Endothelial cell (in vitro differentiated cells): ENCODE data around the gene IFT74. TPM values are rescaled to one million over a fixed set of nuclear protein-coding genes. Genes with fewer than 3 reads are reported as not detected.

ENCODE experiments used
- DNase-seq: peaks from one replicate; pipeline ENCODE4 v3.0.0; 2021; ENCODE audit warnings: low spot score
- H3K27ac Mint-ChIP-seq: one replicate; pipeline ENCODE4 v1.8.0; 2021; ENCODE audit warnings: mixed read lengths, inconsistent platforms; ENCODE audit not compliant: unreplicated experiment
- H3K27me3 Mint-ChIP-seq: one replicate; pipeline ENCODE4 v1.8.0; 2021; ENCODE audit warnings: mild to moderate bottlenecking, moderate library complexity, mixed read lengths, inconsistent platforms; ENCODE audit not compliant: unreplicated experiment
- H3K36me3 Mint-ChIP-seq: one replicate; pipeline ENCODE4 v1.8.0; 2021; ENCODE audit warnings: mild to moderate bottlenecking, low read depth, mixed read lengths, inconsistent platforms; ENCODE audit not compliant: unreplicated experiment
- H3K4me1 Mint-ChIP-seq: one replicate; pipeline ENCODE4 v1.8.0; 2021; ENCODE audit warnings: mild to moderate bottlenecking, mixed read lengths, inconsistent platforms; ENCODE audit not compliant: unreplicated experiment
- H3K4me3 Mint-ChIP-seq: one replicate; pipeline ENCODE4 v1.8.0; 2021; ENCODE audit warnings: mild to moderate bottlenecking, mixed read lengths, inconsistent platforms; ENCODE audit not compliant: unreplicated experiment
- H3K9me3 Mint-ChIP-seq: one replicate; pipeline ENCODE4 v1.8.0; 2021; ENCODE audit warnings: mixed read lengths, inconsistent platforms; ENCODE audit not compliant: unreplicated experiment
- total RNA-seq: library from RNA; stranded (reverse); fragmentation: NEBNext Ultra II Directional; extraction: Animal tissue kit (Norgen Biotek cat#: 25700); gene quantifications from one replicate; pipeline ENCODE4 v1.2.1, GENCODE V29; 2021; ENCODE audit not compliant: unreplicated experiment
- TF ChIP-seq, protein P1 (sequence below): fragments of 200-600 bp; sonication (generic); IDR thresholded peaks from one replicate; pipeline ENCODE4 v1.5.0; 2021; ENCODE audit warnings: antibody characterized with exemption; ENCODE audit not compliant: unreplicated experiment

IFT74 gene
- total RNA-seq, 1 donor from 2014 or later, result 6.5 TPM

DNA sequence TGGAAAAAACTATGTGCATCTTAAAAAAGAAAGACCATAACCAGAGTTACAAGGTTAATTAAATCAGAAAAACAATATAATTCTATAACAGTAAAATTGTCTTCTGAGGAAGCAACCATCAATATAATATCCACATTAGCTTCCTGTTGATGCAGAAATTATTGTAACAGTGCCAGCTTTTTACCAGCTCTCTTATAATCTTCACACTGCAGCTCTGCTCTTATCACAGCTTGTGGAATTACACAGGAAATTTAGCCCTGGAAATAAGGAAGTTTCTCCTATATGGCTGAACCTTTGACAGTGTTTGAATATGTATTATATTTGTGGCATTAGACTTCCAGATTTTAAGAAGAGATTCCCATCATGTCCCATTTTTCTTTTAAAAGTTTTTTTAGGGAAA lies 103.7 kb downstream of the IFT74 start:
- H3K4me3 Mint-ChIP-seq, result no peak overlapping the region
- no peak for DNase-seq
- H3K36me3 Mint-ChIP-seq, result no peaks in the 10 kb centered on the region
- peaks cover 3% of the 10 kb centered on the region for H3K9me3 Mint-ChIP-seq
- H3K4me1 Mint-ChIP-seq, result peaks cover 46% of the 10 kb centered on the region
- H3K27me3 Mint-ChIP-seq, result no peaks in the 10 kb centered on the region
- TF ChIP-seq, protein P1, sequence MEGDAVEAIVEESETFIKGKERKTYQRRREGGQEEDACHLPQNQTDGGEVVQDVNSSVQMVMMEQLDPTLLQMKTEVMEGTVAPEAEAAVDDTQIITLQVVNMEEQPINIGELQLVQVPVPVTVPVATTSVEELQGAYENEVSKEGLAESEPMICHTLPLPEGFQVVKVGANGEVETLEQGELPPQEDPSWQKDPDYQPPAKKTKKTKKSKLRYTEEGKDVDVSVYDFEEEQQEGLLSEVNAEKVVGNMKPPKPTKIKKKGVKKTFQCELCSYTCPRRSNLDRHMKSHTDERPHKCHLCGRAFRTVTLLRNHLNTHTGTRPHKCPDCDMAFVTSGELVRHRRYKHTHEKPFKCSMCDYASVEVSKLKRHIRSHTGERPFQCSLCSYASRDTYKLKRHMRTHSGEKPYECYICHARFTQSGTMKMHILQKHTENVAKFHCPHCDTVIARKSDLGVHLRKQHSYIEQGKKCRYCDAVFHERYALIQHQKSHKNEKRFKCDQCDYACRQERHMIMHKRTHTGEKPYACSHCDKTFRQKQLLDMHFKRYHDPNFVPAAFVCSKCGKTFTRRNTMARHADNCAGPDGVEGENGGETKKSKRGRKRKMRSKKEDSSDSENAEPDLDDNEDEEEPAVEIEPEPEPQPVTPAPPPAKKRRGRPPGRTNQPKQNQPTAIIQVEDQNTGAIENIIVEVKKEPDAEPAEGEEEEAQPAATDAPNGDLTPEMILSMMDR, result no peak
- peak overlapping the region; percentile 67 for H3K27ac Mint-ChIP-seq

DNA sequence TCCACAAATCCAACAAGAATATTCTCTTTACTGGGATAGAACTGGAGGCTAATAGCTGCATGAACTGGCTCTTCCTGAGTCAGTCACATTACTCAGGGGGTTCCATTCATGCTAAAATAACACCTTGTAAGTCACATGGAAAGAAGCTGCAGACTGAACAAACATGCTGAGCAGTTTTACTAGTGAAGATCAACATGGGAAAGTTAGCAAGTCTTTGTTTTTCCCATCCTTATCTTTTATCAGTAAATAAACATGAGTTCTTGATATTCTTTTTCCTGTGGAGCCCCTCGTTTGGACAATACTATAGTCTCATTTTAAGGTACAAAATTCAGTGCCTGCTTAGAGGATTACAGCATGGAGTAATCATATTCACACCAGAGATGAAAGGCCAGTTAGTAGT lies 109.1 kb downstream of the IFT74 start:
- Mint-ChIP-seq H3K9me3 (no peaks in the 10 kb centered on the region), H3K4me1 (peaks cover 68% of the 10 kb centered on the region), H3K27me3 (no peaks in the 10 kb centered on the region), H3K27ac (peak overlapping the region; percentile 68), H3K4me3 (no peak overlapping the region), H3K36me3 (no peaks in the 10 kb centered on the region)
- TF ChIP-seq, protein P1, result no peak
- no peak for DNase-seq

DNA sequence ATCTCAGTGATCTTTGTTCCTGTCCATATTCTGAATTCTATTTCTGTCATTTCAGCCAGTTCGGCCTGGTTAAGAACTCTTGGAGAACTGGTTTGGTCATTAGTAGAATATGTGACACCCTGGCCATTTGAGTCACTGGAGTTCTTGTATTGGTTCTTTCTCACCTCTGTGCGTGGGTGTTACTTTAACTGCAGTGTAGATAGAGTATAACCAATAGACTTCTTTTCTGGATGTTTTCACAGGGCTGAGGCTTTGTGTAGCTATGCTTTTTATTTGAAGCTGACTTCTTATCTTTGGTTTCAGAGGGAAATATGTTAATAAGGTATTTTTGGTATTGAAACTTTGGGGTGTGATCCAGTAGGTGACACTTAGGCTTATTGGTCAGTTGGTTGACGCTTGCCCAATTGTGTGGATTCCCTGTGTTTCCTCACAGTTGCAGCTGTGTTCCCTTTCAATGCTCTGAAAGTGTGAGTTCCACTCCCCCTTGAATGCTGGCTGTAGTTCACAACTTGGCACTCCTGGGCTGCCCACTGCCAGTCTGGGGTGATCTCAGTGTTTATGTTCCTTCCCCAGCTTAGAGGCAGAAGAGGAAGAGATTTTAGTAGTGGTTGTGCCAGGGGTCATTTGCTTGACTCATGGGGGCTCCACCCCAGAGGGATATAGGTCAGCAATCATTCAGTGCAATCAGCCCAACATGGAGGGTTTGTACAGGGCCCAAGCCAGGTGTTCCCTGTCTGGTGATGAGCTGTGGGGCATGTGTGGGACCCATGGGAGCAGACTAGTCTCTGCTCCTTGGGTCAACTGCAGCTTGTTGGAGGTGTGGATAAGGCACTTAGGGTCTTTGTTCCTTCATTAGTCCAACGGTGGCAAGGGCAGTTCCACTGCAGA lies 117.9 kb downstream of the IFT74 start:
- Mint-ChIP-seq H3K9me3 (no peaks in the 10 kb centered on the region), H3K4me3 (no peak overlapping the region), H3K36me3 (peaks cover 14% of the 10 kb centered on the region), H3K27ac (peak overlapping the region; percentile 36), H3K27me3 (no peaks in the 10 kb centered on the region), H3K4me1 (peaks cover 41% of the 10 kb centered on the region)
- TF ChIP-seq, protein P1, result no peak
- no peak for DNase-seq

DNA sequence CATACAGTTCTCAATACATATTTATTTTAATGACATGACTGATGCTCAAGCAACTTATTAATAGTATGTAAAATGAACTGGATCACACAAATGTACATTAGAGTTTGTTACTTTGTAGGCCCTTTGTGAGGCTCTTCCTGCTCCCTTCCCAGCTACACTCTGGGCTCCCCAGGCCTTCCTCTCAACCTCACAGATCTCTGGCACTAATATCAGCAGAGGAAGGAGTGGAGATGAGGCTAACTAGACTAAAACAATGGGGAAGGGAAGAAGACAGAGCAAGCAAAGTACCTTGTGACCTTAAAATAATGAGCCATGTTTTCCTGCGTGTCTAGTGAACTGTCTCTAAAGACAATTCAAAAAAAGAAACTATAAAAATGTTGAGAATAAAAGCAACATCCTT lies 122.5 kb downstream of the IFT74 start:
- peaks cover 7% of the 10 kb centered on the region for H3K36me3 Mint-ChIP-seq
- H3K27ac Mint-ChIP-seq, result peak overlapping the region; percentile 94
- peaks cover 27% of the 10 kb centered on the region for H3K4me1 Mint-ChIP-seq
- no peak overlapping the region for H3K4me3 Mint-ChIP-seq
- H3K9me3 Mint-ChIP-seq, result no peaks in the 10 kb centered on the region
- TF ChIP-seq, protein P1, result no peak
- peak; percentile 29 for DNase-seq
- no peaks in the 10 kb centered on the region for H3K27me3 Mint-ChIP-seq

DNA sequence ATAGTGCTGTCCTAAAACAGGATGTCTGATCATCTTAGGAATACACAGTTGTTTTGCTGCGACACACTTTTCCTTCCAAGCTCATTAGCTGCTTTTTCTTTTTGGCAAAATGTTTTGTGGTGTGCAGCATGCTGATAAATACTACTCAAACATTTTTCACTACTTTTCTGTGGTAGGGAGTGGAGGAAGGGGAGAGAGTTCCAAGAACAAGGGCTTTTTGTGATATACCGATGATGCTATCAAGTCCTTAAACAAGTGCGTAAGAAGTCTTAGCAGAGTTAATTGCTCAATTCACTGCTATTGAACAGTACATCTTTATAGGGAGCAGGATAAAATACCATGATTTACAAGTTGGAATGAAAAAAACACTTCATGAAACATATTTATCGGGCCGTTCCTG lies 129.2 kb downstream of the IFT74 start:
- Mint-ChIP-seq H3K27ac (peak overlapping the region; percentile 52), H3K4me3 (no peak overlapping the region), H3K27me3 (no peaks in the 10 kb centered on the region), H3K36me3 (no peaks in the 10 kb centered on the region), H3K4me1 (peaks cover 20% of the 10 kb centered on the region), H3K9me3 (no peaks in the 10 kb centered on the region)
- DNase-seq, result no peak
- TF ChIP-seq, protein P1, result no peak
